Measurements from ENCODE around the gene SAPCD2.

SAPCD2 gene

GRCh38 chr9:137107312-137107921 lies 37.1 kb upstream of the SAPCD2 start:
- no peak for DNase-seq (ENCODE audit: low spot score)

DNA sequence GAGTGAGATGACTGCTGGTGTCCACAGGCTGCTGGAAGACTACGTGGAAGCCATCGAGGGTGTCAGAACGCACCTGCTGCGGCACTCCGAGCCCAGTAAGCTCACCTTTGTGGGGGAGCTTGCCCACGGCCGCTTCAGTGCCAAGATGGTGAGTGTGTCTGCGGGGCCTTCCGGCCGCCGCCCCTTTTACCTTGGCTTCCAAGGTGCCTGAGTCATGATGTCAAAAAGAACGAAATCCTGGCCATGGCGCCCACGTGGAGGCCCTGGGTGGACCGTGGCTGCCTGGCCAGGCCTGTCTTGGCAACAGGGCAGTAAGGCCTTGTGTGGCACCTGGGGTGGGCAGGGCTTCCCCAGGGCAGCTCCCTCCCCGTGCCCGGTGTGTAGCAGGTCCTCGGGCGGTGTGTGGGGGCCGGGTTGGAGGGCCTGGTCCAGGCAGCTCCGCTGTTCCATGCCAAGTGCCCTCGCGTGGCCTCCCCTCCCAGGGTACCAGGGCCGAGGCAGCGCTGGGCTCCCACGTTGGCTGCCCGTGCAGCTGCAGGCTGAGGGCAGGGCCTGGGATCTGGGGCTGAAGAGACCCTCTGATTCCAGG lies 36.4 kb upstream of the SAPCD2 start:
- no peak for DNase-seq (ENCODE audit: low spot score)

DNA sequence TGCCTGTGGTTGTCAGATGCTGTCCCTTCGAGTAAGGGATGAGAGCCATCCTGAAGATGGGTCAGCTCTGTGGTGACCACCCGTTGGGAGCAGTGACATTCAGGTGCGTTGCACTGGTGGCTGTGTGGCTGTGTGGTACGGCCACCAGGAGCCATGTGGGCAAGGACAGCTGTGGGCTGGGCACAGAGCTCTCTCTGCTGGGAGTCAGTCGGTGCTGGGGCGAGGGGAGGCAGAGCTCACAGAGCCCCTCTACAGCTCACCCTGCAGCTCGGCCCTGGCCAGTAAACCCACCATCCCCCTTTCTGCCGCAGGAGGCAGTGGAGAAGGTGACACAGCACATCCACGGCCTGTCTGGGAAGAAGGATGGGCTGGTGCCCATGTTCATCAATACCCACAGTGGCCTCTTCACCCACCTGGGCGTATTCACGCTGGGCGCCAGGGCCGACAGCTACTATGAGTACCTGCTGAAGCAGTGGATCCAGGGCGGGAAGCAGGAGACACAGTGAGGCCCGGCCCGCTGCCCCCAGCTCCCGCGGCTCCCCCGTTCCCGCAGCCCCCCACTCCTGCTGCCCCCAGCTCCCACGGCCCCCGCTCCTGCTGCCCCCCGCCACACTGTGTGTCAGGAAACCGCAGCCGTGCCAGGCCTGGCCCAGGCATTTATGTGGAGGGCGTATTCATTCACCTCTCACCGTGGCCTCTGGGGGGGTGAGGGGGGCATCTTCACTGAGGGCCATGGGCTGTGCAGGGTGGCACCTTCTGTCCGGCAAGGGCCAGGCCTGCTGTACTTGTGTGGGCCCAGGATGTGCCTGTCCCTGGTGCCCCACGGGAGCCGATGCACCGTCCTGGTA lies 35.7 kb upstream of the SAPCD2 start:
- DNase-seq (ENCODE audit: low spot score), result no peak

- DNase-seq (ENCODE audit: low spot score), result no peak
Measured at GRCh38 chr9:137103206-137103999, 33.0 kb upstream of the SAPCD2 start.

DNA sequence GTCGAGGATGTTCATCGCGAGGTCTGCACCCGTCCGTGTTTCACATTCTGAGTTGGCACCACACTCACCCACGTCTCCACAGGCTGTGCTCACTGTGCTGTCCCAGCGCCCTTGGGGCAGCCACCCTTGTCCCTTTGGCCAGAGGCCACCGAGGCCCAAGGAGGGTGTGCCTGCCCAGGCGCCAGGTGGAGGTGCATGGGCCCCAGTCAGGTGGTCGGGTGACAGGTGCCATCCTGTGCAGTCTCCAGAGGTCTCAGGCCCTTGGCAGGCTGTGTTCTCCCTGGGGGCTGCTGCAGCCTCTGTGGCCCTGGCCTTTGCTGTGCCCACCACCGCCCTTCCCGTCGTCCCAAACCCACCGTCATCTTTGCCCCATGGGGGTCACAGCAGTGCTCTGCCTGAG lies 28.9 kb upstream of the SAPCD2 start:
- no peak for DNase-seq (ENCODE audit: low spot score)

GRCh38 chr9:137097761-137098462 lies 27.6 kb upstream of the SAPCD2 start:
- DNase-seq (ENCODE audit: low spot score), result no peak

GRCh38 chr9:137096785-137097546 lies 26.6 kb upstream of the SAPCD2 start:
- DNase-seq (ENCODE audit: low spot score), result no peak

- DNase-seq (ENCODE audit: low spot score), result no peak
Measured at GRCh38 chr9:137095664-137096517, 25.5 kb upstream of the SAPCD2 start.

DNA sequence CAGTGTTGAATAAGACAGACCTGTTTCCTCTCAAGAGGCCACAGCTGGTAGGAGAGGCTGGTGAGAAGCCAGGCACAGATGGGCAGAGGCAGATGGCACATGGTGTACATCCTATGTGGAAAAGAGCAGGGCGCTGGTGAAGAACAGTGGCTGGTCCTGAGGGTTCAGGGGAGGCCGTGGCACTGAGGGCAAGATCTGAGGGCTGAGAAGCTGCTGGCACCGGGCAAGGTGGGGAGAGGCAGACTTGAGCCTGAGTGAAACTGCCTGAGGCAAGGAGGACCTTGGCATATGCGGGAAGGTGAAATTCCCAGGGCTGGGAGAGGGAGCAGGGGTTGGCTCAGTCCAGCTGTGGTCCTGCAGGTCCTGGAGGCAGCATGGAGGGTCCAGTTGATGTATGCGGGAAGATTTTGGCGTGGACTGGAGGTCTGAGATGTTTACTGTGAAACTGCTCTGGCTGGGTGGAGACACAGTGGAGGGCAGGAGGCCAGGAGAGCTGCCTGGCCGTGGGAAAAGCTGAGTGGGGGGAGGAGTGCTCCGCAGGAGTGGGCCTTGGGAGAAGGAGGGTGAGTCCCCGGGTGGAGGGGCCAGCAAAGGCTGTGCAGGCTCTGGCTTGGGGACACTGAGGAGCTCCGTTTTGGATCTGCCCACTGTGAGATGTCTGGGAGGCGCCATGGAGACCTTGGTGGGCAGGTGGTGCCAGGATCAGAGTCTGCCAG lies 19.0 kb upstream of the SAPCD2 start:
- DNase-seq (ENCODE audit: low spot score), result no peak

- DNase-seq (ENCODE audit: low spot score), result no peak
Measured at GRCh38 chr9:137088121-137088520, 17.8 kb upstream of the SAPCD2 start.

DNA sequence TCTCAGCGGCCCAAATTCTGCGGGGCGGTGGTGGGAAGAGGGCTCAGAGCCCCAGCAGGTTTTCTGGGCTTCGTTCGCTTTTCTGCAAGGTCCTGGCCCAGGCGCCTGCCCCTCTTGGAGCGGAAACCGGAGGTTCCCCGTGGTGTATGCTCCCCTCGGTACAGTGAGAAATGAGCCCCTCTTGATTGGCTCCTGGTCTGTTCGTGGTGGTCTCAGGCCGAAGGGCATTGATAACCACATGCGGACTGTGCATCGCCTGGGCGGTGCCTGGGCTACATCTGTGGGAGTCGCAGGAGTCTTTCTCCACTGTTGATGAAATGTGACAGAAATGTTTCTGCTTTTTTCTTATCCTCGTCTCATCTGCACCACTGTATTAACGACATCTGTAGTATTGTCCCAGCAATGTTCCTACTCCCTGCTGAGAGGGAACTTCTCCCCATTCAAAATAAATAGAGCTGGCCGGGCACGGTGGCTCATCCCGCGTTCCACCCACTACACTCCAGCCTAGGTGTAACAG lies 17.1 kb upstream of the SAPCD2 start:
- DNase-seq (ENCODE audit: low spot score), result no peak

DNA sequence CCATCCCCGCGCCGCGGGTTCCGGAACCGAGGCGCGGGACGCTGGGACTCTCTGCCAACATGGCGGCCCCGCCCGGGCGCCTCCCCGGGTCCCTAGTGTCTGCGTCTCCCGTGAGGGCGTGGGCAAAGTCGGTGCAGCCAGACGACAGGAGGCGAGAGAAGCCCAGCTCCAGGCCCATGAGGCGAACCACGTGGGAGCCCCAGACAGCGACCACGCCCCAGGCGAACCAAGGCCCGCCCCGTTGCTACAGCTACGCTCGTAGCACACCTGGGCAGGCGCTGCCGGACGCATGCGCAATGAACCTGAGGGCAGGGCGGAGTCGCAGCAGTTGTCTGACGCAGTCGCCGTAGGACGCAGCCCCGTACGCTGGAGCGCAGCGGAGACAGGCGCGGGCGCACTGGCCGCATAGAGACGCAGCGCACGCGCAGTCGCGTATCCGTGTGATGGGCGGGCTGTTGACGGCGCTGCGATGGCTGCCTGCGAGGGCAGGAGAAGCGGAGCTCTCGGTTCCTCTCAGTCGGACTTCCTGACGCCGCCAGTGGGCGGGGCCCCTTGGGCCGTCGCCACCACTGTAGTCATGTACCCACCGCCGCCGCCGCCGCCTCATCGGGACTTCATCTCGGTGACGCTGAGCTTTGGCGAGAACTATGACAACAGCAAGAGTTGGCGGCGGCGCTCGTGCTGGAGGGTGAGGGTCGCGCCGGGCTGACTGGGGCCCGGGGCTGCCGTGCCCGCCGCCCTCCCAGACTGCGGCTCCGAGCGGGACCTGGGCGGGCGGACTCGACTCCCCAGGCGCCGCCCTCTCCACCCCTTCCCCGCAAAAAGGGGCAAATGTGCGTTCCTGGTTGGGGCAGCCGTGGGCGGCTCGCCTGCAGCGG lies 16.4 kb upstream of the SAPCD2 start, which contains the start of gene MAN1B1:
MAN1B1 (plus strand) TSS at position 455 of the 878 bp plus-strand sequence; CDS start at position 470, 15 bp downstream.
- peak; percentile 99 for DNase-seq (ENCODE audit: low spot score)

DNA sequence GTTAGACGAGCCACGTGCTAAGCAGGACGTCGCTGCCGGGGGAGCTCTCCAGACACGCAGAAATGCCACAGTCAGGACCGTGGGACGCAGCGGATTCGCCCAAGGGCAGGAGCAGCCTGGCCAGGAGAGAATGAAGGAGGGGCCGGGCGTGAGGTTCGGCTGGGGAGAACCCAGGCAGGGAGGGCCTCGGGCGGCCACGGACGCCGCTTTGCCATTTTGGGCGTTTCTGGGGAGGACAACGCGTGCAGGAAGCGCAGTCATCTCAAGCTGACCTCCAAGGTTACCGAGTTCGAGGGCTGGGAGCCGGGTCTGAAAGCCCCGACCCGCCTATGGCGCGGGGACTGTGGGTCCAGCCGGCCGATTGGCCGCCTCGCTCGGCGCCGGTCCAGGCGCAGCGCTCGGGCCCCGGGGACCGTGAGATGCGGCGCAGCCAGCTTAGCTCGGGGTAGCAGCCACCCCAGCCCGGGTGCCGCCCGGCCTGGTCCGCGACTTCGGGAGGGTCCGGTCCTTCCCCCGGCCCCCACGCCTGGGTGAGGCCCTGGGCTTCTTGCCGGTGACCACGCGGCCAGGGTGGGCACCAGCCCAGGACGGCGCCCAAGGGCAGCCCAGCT lies 15.7 kb upstream of the SAPCD2 start:
- peak; percentile 40 for DNase-seq (ENCODE audit: low spot score)

DNA sequence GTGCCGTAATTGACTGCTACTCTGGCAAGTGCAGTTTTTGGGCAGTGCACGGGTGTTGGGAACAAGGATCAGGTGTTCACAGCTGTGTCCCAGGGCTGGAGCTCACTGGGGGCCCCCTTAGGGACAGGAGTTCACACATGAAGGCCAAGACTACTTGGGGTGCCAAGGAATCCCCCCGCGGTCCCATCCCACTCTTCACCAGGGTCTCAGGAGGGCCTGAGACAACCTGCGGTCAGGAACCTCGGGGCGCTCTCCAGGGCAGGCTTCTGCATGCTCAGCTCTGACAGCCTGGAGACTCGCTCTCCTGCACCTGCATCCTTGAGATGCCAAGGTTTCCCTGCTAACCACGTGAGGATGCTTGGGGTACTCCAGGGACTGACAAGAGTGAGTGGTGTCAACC lies 14.2 kb upstream of the SAPCD2 start:
- no peak for DNase-seq (ENCODE audit: low spot score)

- DNase-seq (ENCODE audit: low spot score), result peak; percentile 79
Measured at GRCh38 chr9:137083394-137084004, 13.1 kb upstream of the SAPCD2 start.

DNA sequence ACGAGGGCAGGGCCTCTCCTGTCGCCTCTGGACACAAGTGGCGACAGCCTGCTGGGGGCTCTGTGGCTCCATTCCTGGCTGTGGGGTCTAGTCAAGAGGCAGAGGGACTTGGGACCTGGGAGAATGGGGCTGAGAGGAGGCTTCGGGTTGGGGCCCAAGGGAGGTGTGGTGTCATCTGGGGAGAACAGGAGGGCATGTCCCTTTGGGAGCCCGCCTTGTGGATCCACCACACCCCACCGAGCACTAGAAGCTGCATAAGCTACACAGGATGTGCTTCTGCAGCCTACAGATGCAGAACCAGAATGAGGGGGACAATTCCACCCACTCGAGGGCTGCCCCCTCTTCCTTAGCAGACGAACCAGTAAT lies 12.6 kb upstream of the SAPCD2 start:
- DNase-seq (ENCODE audit: low spot score), result no peak

GRCh38 chr9:137082222-137082924 lies 12.0 kb upstream of the SAPCD2 start:
- no peak for DNase-seq (ENCODE audit: low spot score)

Data from kidney capillary endothelial cell (primary cell).